AG04450 (cell line): ENCODE measurements around the gene VPS13D. TPM values are rescaled to one million over a fixed set of nuclear protein-coding genes. Genes with fewer than 3 reads are reported as not detected.

Experiments used
- CTCF ChIA-PET: fragments of 300-600, 350-600 bp; formaldehyde crosslinking; extraction: SDS; loops from one replicate; lab custom pipeline; 2022; ENCODE audit warnings: antibody characterized with exemption, inconsistent platforms; lab: Charles Lee
- POLR2A ChIA-PET: fragments of 350-600 bp; formaldehyde crosslinking; extraction: SDS; loops from one replicate; lab custom pipeline; 2021; ENCODE audit warnings: antibody characterized with exemption, inconsistent platforms; lab: Yijun Ruan, JAX
- DNase-seq: peaks from one replicate; pipeline ENCODE4 v3.0.0-alpha.2; 2011; ENCODE audit warnings: low read depth, low spot score
- H3K27ac ChIP-seq: one replicate; pipeline ENCODE4 v1.5.1; 2012; ENCODE audit warnings: low read depth, low read length, control low read depth
- H3K27me3 ChIP-seq: one replicate; pipeline ENCODE4 v1.6.0; 2012; ENCODE audit warnings: low read length; ENCODE audit not compliant: control insufficient read depth, insufficient read depth
- H3K4me3 ChIP-seq: 2 replicates; pipeline ENCODE4 v1.5.1; 2011; ENCODE audit warnings: mild to moderate bottlenecking, low read depth, low read length, control low read depth
- H3K9me3 ChIP-seq: 2 replicates; pipeline ENCODE4 v1.5.1; 2012; ENCODE audit warnings: low read length; ENCODE audit not compliant: control insufficient read depth, insufficient read depth
- polyA plus RNA-seq: library from polyadenylated mRNA; depleted of rRNA; stranded (reverse); fragments of >200 nt; gene quantifications from 2 replicates; pipeline ENCODE4 v1.2.3, GENCODE V29; 2011
- TF ChIP-seq, protein P1 (sequence below): IDR thresholded peaks from 2 replicates; pipeline ENCODE4 v1.5.1; 2011; ENCODE audit warnings: low read depth, low read length, control low read depth, inconsistent platforms

VPS13D gene
- polyA plus RNA-seq, 1 experiment, result 18.3 TPM

DNA sequence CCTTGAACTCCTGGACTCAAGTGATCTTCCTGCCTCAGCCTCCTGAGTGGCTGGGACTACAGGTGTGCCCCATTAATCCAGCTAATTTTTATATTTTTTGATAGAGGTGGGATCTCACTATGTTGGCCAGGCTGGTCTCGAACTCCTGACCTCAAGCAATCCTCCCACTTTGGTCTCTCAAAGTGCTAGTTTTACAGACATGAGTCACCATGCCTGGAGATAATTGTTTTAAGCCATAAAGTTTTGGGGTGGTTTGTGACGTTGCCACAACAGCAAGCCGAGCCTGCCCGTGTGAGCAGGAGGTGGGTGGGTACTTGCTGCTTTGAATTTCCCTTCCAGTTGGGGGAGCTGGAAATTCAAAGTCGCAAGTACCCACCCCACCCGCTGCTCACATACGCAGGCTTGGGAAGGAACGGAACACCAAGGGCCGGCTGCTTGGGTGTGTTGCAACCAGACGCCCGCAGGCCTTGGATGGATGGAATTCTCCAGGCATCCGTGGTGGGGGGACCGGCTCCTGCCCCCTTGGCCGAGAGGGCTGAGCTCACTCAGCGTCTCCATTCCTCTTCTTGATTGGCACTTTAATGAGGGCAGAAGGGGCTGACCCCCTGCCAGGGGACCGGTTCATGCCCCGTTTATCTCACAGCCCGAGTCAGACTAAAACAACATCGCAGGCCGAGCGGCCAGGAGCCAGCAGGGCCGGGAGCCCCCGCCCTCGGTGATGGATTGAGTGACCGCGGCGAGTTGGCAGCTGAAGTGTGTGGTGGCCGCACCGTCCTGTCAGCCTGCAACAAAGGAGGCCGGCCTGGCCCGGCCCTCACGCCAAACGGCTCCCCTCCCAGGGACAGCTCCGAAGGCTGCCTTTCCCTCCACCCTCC lies 310.1 kb downstream of the VPS13D start:
- POLR2A ChIA-PET, result interaction anchor here (0.6 to 2.5 kb wide), 7 partner anchors 10 to 79 kb away, joined by 3 to 11 read pairs (median 4); partner anchors contain the start of gene DHRS3

DNA sequence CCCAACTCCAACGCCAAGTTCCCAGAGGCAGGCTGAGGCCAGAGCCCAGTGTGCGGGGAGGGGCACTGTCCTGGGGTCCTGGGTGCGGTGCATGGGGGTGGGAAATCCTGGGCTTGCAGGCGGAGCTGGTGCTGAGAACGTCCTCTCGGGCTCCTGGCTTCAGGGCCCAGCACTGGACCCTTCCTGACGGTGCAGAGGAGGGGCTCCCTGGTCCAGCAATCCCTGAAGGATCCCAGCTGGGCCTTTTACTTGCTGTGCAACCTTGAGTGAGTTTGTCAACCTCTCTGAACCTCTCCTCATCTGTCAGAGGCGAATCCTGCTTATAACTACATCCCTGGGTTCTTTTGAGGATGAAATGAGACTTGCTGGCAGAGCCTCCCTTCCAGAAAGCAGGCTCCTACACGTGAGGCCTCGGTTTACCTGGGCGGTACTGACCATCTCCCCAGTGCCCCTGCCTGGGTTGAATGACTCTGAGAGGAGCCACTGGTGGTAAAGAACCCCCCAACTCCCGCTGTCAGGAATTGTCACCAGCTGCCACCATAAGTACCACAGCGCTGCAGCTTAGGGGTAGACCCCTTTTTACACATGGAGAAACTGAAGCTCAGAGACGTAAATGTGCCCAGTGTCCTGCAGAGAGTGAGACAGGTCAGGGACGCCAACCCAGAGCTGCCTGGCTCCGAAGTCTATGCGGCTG lies 310.9 kb downstream of the VPS13D start:
- Histone ChIP-seq H3K27me3 (no peaks in the 10 kb centered on the region), H3K27ac (peak overlapping the region; percentile 75), H3K4me3 (no peak overlapping the region), H3K9me3 (peaks cover 5% of the 10 kb centered on the region)
- CTCF ChIA-PET, result interaction anchor here (1.1 kb wide), 1 partner anchor 133 kb away, joined by 3 read pairs; no protein-coding TSS in a partner anchor
- POLR2A ChIA-PET, result interaction anchor here (0.6 to 2.5 kb wide), 9 partner anchors 9 to 78 kb away, joined by 3 to 11 read pairs (median 5); partner anchors contain the start of gene DHRS3
- DNase-seq, result no peak
- TF ChIP-seq, protein P1, sequence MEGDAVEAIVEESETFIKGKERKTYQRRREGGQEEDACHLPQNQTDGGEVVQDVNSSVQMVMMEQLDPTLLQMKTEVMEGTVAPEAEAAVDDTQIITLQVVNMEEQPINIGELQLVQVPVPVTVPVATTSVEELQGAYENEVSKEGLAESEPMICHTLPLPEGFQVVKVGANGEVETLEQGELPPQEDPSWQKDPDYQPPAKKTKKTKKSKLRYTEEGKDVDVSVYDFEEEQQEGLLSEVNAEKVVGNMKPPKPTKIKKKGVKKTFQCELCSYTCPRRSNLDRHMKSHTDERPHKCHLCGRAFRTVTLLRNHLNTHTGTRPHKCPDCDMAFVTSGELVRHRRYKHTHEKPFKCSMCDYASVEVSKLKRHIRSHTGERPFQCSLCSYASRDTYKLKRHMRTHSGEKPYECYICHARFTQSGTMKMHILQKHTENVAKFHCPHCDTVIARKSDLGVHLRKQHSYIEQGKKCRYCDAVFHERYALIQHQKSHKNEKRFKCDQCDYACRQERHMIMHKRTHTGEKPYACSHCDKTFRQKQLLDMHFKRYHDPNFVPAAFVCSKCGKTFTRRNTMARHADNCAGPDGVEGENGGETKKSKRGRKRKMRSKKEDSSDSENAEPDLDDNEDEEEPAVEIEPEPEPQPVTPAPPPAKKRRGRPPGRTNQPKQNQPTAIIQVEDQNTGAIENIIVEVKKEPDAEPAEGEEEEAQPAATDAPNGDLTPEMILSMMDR, result no peak

More for the DNA sequence above, 310.1 kb downstream of the VPS13D start:
- Histone ChIP-seq H3K4me3 (no peak overlapping the region), H3K27ac (peak overlapping the region; percentile 75), H3K9me3 (peaks cover 5% of the 10 kb centered on the region), H3K27me3 (no peaks in the 10 kb centered on the region)
- peak; percentile 79 for DNase-seq
- TF ChIP-seq, protein P1, result 0 out of 2 replicates have a peak, but pooled peaks have one; percentile 16
- CTCF ChIA-PET, result interaction anchor here (0.8 to 1.6 kb wide), 4 partner anchors 12 to 133 kb away, joined by 3 to 8 read pairs (median 4); partner anchors contain the start of gene DHRS3

DNA sequence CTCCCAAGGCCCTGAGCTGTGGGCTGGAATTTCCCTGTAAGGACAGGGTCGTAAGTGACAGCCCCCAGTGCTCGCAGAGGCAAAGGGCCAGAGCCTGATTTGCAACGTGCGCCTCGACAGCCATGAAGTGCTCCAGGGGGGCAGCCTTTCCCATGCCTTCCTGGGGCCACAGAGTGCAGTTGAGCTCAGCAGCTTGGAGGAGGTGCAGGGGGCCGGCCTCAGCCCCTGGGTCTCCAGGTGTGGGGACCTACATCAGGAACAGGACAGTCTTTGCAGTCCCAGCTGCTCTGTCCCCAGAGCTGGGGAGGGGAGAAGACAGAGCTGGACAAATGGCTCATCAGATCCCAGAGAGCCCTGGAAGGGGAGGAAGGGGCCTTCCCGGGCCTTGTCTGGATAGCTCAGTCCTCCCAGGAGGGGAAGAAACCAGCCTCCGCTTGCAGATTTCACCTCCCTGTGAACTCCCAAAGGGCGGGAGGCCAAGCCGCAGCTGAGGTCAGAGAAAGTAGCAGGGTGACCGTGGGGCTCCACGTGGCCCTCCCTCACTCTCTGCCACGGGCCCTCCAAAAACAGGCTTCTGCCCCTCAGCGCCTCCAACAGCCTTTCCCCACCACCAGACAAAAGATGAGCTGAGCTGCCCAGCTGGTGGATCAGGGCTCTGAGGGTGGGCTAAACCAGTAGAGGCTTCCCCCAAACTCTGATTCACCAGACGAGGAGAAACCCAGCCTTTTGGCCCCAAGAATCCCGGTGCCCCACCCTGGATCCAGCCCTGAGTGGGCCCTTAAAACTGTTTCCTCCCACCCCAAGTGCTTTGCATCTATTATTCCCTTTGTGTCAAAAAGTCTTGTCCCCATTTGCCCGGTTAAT lies 311.7 kb downstream of the VPS13D start:
- H3K4me3 ChIP-seq, result no peak overlapping the region
- no peak for DNase-seq
- TF ChIP-seq, protein P1, result no peak
- POLR2A ChIA-PET, result interaction anchor here (0.8 to 2.5 kb wide), 6 partner anchors 8 to 100 kb away, joined by 3 to 11 read pairs (median 4); no protein-coding TSS in a partner anchor
- CTCF ChIA-PET, result interaction anchor here (0.5 kb wide), 1 partner anchor 137 kb away, joined by 3 read pairs; no protein-coding TSS in a partner anchor
- no peak overlapping the region for H3K27ac ChIP-seq
- peaks cover 5% of the 10 kb centered on the region for H3K9me3 ChIP-seq
- no peaks in the 10 kb centered on the region for H3K27me3 ChIP-seq

DNA sequence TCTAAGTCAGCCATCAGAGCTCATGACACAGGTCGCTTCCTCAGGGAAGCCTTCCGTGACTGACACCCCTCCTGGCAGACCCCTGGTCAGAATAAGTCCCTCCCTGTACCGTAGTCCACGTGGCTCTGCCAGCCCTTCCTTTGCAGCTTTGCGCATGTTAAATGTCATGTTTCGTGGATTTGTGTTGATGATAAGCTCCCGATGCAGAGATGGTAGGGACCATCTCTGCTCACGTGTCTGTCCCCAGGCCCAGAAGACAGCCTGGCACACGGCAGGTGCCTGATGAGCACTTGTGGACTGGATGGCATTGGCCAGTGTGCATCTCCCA lies 312.3 kb downstream of the VPS13D start:
- no peaks in the 10 kb centered on the region for H3K27me3 ChIP-seq
- DNase-seq, result no peak
- H3K9me3 ChIP-seq, result peaks cover 5% of the 10 kb centered on the region
- H3K4me3 ChIP-seq, result no peak overlapping the region
- POLR2A ChIA-PET, result interaction anchor here (0.8 to 1.2 kb wide), 3 partner anchors 14 to 100 kb away, joined by 3 to 5 read pairs (median 3); no protein-coding TSS in a partner anchor
- no peak overlapping the region for H3K27ac ChIP-seq
- CTCF ChIA-PET, result interaction anchor here (0.5 kb wide), 1 partner anchor 137 kb away, joined by 3 read pairs; no protein-coding TSS in a partner anchor
- TF ChIP-seq, protein P1, result no peak
